GM18508 (cell line): ENCODE data around the gene WDR27.

ENCODE experiments used
- ATAC-seq: cut with Tn5 transposase; IDR thresholded peaks from one replicate; pipeline ENCODE4 v1.9.1; 2021; ENCODE audit warnings: moderate number of reproducible peaks; ENCODE audit not compliant: insufficient read depth, unreplicated experiment

Gene WDR27

DNA sequence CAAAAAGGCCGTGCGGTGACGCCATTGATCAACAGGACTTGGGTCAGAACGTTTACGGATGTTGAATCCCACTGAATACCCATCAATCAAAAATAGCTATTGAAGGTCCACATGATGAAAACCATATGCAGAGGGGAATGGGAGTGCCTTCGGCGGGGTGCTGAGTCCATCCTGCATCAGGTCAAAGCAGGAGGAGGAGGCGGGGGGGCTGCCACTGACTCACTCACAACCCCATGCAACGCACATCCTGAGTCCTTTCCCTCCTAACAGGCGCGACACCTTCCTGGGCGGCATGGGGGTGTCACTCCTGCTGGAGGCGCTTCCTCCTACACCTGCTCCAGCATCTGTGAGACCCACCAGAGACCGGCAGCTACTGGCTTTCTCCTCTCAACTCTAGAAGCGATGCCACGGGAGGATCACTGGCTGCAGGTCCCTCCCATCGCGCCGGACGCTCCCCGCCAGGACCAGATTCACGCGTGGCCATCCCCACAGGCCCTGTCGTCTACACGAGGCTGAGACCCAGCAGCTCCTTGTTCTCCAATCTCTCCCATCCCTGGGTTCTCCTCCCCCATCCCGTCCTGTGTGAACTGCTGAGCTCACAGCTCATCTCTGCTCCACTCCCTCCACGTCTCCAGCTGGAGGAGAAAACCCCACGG is 277.6 kb downstream of the WDR27 start:
- ATAC-seq, result no peak

DNA sequence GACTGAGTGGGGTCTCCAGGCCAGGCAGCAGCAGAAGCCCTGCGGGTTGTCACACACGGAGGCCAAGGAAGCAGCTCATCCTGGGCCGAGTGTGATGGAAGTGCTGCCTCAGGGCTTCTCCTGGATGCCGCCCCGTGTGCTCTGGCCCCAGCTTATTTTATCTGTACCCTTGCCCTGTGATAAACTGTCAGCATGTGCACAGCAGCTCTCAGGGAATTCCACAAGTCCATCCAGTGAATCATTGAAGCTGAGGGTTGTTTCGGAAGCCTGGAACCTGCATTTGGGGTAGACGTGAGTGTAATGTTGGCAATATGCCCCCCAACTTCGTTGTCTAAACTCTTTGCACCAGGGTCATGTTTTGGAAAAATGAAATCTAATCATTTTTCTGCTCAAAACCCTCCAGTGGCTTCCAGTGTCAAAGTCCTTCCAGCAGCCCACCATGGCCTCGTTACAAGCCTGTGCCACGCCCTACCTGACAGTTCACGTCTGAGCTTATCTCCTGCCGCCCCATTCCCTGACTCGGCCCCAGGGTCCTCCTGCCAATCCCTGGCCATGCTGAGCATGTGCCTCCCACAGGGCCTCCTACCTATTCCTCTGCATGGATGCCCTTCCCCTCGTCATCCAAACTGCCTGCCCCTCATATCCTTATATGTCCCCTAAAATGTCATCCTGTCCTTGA is 280.1 kb downstream of the WDR27 start:
- ATAC-seq, result no peak

DNA sequence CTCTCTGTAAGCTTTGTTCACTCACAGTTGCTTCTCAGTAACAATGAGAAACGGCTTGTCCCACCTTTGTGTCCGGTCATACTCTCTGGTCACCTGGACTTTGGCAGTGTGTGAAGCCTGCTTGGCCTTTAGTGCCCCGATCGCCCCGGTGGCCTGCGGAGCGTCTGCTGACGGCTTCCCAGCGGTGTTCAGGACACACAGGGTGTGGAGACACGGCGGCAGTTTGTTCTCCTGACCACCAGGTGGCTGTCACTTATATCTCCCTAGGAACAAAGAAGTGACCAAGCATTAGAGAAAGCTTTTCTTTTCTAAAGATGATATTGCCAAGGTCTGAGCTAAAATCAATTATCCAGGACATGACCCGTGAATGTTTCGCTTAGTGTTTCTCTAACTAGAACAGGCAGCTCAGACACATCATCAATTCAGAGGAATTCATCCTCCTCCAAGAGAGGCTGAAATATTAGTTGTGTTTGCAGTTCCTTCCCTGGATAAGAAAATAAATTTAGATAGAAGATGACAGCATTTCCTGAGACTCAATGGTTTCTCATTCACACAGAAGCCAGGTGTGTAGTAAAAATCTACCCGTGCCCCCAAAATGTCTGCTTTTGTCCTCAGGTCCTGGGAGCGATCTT is 280.8 kb downstream of the WDR27 start:
- no peak for ATAC-seq

DNA sequence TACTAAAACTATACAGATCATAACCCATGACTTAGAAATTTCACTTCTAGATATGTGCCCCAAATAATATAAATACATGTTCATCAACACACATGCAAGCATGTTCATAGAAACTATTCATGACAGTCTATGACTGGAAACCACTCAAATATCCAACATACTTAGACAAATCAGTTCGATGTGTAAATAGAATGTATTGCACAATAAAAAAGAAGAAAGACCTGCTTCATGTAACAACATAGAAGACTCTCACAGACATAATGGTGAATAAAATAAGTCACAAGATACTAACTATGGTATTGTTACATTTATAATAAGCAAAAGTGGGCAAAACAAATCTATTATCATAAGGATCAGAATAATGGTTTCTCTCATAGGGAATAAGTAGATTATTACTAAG is 284.7 kb downstream of the WDR27 start:
- ATAC-seq, result no peak

DNA sequence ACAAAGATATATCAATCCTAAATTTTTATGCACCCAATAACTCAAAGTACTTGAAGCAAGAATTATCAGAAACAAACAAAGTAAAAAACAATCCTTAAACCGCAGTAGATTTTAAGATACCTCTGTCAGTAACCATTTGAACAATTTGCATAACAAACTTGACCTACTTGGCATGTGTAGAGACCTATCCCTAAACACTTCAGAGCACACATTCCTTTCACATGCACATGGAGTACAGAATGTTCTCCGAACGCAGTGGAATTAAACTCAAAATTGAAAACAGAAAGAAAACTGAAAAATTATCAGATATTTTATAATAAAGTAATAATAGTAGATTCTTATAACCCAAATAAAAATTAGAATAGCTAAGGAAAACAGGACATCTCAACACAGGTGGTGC is 285.6 kb downstream of the WDR27 start:
- no peak for ATAC-seq

DNA sequence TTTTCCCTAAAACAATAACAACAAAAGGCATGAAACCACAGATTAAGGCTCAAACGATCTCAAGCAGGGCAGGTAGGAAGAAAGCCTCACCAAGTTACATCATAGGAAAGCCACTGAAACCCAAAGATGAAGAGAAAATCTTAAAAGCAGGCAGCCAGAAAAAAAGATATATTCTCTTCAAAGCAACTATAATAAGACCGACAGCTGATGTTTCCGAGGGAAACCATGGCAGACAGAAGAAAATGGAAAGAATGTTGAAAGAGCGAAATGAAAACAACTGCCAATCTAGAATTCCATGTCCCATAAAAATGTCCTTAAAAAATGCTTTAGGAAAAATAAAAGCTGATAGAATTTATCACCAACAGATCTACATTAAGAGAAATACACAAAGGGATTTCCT is 286.6 kb downstream of the WDR27 start:
- ATAC-seq, result no peak

DNA sequence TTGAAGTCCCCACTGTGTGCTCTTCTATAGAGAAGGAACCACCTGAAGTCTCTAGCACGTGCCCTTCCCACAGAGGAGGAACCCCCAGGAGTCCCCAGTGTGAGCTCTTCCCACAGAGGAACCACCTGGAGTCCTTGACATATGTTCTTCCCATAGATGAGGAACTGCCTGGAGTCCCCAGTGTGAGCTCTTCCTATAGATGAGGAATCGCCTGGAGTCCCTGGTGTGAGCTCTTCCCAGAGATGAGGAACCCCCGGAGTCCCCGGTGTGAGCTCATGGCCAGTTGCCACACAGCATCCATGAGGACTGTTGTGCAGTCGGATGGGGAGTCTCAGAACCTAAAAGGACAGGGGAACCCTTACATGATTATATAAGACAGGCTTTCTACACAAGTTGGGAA is 290.1 kb downstream of the WDR27 start:
- no peak for ATAC-seq

DNA sequence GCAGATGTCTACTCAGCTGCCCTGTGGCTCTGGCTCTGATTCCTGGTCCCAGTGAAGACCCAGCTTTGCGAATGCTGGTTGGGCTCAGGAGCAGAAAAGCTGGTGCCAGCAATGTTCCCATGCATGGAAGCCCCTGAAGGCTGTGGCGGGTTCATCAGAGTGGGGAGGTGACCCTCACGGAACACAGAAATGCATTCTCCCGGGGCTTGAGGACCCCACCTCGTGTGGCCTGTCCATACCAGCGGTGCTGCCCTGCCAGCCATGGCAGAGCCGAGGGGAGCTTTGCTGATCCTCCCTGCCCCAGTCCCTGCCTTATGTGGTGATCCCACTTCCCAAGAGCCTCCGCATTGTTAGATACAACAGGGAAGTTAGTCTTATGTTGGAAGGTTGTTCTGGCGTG is 290.5 kb downstream of the WDR27 start:
- ATAC-seq, result no peak

DNA sequence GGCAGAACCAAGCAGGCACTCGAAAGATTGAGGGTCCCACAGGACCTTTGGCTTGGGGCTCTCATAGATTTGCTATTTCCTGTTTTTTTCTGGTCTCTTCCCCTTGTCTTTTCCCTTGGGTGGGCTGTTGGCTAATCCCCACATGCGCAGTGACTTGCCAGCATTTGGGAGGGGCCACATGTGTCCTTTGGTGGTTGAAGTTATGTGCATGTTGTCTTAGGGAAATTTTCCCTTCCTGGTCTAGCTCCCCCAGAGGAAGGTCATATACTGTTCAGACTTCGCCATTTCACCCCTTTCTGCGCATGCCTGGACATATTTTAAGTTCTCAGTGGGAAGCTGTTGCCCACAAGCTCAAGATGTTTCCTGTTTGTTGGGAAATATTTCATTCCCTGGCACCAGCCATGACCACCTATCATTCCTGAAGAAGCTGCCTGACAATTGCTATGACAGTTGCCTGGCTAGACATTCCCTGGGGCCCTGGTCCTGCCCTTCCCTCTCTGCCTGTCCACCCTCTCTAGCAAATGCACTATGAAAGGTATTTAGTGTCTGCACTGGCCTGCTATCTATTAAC is 292.0 kb downstream of the WDR27 start:
- no peak for ATAC-seq

DNA sequence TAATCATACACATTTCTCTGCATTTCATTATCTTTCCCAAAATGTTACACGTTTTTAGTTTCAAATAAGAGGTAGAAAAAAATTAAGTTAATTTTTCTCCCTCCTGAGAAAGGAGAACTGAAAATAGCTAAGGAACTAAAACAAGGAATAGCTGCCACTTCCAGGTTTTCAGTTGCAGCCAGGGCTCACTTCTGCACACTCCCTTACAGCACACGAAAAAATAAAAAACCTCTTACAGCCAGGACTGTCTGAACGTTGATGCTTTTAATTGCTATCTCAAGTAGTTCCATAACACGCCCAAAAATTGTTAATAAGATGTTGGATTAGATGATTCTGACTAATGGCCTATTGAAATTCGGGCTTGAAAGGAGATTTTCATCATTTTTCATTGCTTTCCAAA is 294.5 kb downstream of the WDR27 start:
- no peak for ATAC-seq
